ENCODE results near the gene CD44. TPM values are rescaled to one million over a fixed set of nuclear protein-coding genes. Genes with fewer than 3 reads are reported as not detected.

CD44 gene
- 0.77 TPM in 1 of 2 replicates, not detected in the other for polyA plus RNA-seq
- not detected in 2 replicates for polyA minus RNA-seq

GRCh38 chr11:35138943-35139721 is at the start of gene CD44:
Gene CD44 (plus strand): TSS chr11:35139171. CDS start chr11:35139304, 133 bp downstream.
- Histone ChIP-seq H4K20me1 (ENCODE audit: insufficient read depth) (no peaks in the 10 kb centered on the region), H3K4me2 (ENCODE audit: low read length) (peak within 1 kb of the TSS; percentile 2), H3K27ac (ENCODE audit: low read length) (no peak within 1 kb of the TSS), H3K9me3 (ENCODE audit: low read length) (no peaks in the 10 kb centered on the region), H3K36me3 (ENCODE audit: insufficient read depth, low read length) (no peaks in the 10 kb centered on the region), H2AFZ (ENCODE audit: low read depth, low read length) (no peak within 1 kb of the TSS), H3F3A (ENCODE audit: insufficient read depth, low read length, poor library complexity, severe bottlenecking) (no peaks in the 10 kb centered on the region), H3K9ac (ENCODE audit: low read length) (peak within 1 kb of the TSS; percentile 7), H3K27me3 (ENCODE audit: insufficient read depth, low read depth, low read length) (peaks cover 37% of the 10 kb centered on the region), H3K79me2 (replicated peaks; ENCODE audit: insufficient read depth, low read length) (no peaks in the 10 kb centered on the region), H3K4me3 (ENCODE audit: low read length) (peak within 1 kb of the TSS; percentile 65), H3K9me2 (ENCODE audit: insufficient read depth, low read length) (no peaks in the 10 kb centered on the region)
- TF ChIP-seq POLR2AphosphoS5 (IDR thresholded peaks at IDR 0.05) (no peak), CTCF (IDR thresholded peaks at IDR 0.05; ENCODE audit: poor library complexity, severe bottlenecking) (no peak), EP300 (conservative IDR thresholded peaks at IDR 0.05; ENCODE audit: poor library complexity, severe bottlenecking) (no peak), MXI1 (conservative IDR thresholded peaks at IDR 0.05; ENCODE audit: poor library complexity, severe bottlenecking) (no peak), RAD21 (conservative IDR thresholded peaks at IDR 0.05) (no peak), TAF1 (IDR thresholded peaks at IDR 0.05; ENCODE audit: low read depth) (no peak)

- no peaks in the 10 kb centered on the region for H4K20me1 ChIP-seq (ENCODE audit: insufficient read depth)
- H3K27ac ChIP-seq (ENCODE audit: low read length), result no peak overlapping the region
- no peaks in the 10 kb centered on the region for H3K9me2 ChIP-seq (ENCODE audit: insufficient read depth, low read length)
- H3K4me3 ChIP-seq (ENCODE audit: low read length), result no peak overlapping the region
- no peaks in the 10 kb centered on the region for H3K9me3 ChIP-seq (ENCODE audit: low read length)
- H3K79me2 ChIP-seq (replicated peaks; ENCODE audit: insufficient read depth, low read length), result no peaks in the 10 kb centered on the region
- no peak overlapping the region for H3K9ac ChIP-seq (ENCODE audit: low read length)
- no peak overlapping the region for H3K4me2 ChIP-seq (ENCODE audit: low read length)
- H2AFZ ChIP-seq (ENCODE audit: low read depth, low read length), result no peak overlapping the region
- TF ChIP-seq RAD21 (conservative IDR thresholded peaks at IDR 0.05), result no peak
- TF ChIP-seq EP300 (conservative IDR thresholded peaks at IDR 0.05; ENCODE audit: poor library complexity, severe bottlenecking), result no peak
- TF ChIP-seq EZH2 (IDR thresholded peaks at IDR 0.05; ENCODE audit: borderline replicate concordance, insufficient read depth, low read length, poor library complexity, severe bottlenecking), result no peak
- TF ChIP-seq MXI1 (conservative IDR thresholded peaks at IDR 0.05; ENCODE audit: poor library complexity, severe bottlenecking), result no peak
- no peak for TF ChIP-seq SMC3 (conservative IDR thresholded peaks at IDR 0.05; ENCODE audit: poor library complexity)
- no peak for TF ChIP-seq POLR2AphosphoS5 (IDR thresholded peaks at IDR 0.05)
- no peak for TF ChIP-seq TAF1 (IDR thresholded peaks at IDR 0.05; ENCODE audit: low read depth)
- TF ChIP-seq REST (IDR thresholded peaks at IDR 0.05; ENCODE audit: borderline replicate concordance), result no peak
- no peak for TF ChIP-seq CTCF (IDR thresholded peaks at IDR 0.05; ENCODE audit: poor library complexity, severe bottlenecking)
- H3K36me3 ChIP-seq (ENCODE audit: insufficient read depth, low read length), result no peaks in the 10 kb centered on the region
- H3F3A ChIP-seq (ENCODE audit: insufficient read depth, low read length, poor library complexity, severe bottlenecking), result no peaks in the 10 kb centered on the region
- no peaks in the 10 kb centered on the region for H3K27me3 ChIP-seq (ENCODE audit: insufficient read depth, low read depth, low read length)
Observed at GRCh38 chr11:35089666-35090065, 49.3 kb upstream of the CD44 start.
